GM21723 (cell line): ENCODE data around the gene DOK3.

Source experiments
- ATAC-seq: cut with Tn5 transposase; IDR thresholded peaks from one replicate; pipeline ENCODE4 v1.9.1; 2021; ENCODE audit warnings: mild to moderate bottlenecking, moderate library complexity; ENCODE audit not compliant: unreplicated experiment

The DOK3 gene

DNA sequence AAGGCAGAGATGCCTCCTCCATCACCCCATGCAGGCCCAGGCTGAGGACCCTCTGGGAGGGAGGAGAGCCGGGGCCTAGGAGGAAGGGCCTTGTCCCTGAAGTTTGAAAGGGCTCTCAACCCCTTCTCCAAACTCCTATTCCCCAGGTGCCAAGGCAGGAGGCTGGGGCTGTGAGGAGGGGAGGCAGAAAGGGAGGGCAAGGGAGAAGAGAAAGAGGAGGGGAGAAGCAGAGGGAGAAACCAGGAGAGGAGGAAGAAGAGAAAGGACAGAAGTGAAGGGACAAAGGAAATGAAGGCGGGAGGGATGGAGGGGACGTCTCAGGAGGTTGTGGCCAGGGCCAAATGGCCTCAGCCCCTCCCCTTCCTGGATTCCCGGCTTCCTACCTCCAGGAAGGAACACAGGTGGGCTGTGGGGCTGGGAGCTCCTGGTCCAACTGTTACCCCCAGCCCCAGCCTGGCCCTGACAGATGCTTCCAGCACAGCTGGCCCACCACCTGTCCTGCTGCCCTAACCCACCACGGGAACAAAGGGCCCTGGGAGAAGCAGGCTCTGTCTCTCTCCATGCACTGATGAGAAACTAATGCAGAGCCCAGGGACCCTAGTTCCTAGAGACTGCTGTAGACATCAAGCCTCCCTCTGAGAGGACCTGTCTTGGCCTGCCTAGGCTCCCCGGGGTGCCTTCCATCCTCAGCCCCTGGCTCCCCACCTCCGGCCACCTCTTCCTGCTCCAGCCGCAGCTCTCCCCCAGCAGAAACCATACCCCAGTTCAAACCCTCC lies 39.7 kb downstream of the DOK3 start:
- ATAC-seq, result no peak

DNA sequence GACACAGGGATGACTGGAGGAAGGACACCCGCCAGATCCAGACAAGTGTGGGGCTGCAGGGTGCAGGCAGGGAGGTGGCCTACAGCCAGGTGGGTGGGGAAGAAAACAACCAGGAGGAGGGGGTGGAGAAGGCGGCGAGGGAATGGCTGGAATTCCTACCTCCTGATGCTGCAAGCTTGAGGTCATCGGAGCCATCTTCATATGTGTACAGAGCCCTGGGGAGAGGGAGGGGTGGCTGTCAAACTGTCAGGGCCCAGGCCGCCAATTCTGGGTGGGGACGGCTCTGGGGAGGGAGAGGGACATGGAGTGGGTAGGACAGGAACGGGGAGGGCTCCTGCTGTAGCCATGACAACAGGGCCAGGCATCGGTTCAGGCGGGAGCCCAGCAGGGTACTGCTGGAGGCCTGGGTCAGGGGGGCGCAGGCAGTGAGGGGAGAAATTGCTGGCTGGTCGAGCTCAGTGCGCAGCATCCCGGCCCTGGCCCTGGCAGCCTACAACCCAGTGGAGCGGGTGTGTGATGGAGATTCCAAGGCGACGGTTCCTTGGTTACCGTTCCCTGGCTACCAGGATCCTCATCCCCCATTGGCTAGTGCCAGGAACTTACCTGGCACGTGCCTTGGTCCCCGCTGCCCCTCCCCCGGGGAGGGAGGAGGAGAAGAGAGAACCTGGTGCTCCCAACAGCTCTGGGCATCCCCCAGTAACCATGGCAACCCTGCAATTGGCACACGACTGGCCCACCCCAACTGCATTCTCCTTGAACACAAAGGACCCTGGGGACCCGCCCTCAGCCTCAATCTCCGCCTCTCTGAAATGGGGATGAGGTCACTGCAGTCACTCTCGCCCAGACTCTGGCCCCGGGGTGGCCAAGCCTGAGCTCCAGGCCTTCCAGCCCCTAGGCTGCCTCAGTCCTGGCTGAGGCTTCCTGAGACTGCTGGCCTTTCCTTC lies 40.7 kb downstream of the DOK3 start:
- no peak for ATAC-seq

DNA sequence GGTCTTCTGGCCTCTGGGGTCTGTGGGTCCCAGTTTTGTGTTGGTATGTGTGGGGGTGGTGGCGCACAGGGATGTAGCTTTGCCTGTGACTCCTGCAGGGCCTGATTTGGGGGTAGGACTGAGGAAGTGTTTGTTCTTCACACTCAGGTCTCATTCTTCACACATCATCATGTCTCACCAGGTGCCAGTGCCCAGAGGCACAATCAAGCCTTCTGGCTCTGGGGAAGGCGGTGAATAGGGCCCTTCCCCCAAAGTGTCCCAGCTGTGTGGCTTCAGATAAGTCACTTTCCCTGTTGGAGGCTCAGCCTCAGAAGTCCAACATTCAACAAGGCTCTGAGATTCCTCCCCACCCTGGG lies 41.3 kb downstream of the DOK3 start:
- no peak for ATAC-seq

GRCh38 chr5:177467436-177467835 lies 42.2 kb downstream of the DOK3 start:
- no peak for ATAC-seq

GRCh38 chr5:177466861-177467260 lies 42.8 kb downstream of the DOK3 start:
- no peak for ATAC-seq

DNA sequence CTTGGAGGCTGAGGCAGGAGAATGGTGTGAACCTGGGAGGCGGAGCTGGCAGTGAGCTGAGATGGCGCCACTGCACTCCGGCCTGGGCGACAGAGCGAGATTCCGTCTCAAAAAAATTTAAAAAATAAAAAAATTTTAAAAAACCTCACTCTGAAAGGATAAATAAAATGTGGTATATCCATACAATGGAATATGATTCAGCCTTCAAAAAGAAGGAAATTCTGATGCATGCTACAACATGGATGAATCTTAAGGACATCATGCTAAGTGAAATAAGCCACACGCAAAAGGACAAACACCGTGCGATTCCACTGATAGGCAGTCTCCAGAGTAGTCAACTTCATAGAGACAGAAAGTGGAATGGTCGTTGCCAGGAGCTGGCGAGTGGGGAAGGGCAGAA lies 44.6 kb downstream of the DOK3 start:
- ATAC-seq, result no peak

- no peak for ATAC-seq
Measured at GRCh38 chr5:177462021-177462670, 47.5 kb downstream of the DOK3 start.

DNA sequence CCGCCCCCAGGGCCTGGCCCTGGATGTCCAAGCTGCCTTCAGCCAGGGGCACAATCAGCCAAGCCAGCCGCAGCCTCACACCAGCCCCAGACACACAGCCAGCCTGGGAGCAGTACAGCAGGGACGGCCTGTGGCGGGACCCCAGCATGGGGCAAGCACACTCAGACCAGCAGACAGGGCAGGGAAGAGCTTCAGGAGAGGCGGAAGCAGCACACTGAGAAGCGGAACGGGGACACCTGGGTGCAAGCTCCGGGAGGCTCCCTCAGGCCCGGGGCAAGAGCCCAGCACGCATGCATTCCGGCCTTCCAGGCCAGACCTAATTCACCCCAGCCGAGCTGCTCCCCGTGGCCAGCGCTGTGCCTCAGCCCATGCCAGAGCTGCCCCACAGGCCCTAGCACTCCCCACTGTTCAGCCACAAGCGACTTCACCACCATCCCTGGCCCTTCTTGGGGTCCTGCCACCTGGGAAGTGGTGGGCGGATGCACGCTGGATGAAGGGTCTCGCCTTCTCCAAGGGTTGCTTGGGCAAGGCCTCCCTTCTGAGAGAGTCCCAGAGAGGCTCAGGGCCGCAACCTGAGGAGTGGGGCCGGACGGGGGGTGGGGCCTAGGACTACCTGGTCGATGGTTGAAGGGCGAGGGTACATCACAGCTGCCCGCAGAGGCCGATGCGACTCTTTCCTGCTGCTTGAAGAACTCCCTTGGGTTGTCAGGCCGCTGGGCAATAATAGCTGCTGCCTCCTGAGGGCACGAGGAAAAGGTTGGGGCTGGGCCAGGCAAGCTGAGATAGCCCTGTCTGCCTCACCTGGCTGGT lies 49.6 kb downstream of the DOK3 start:
- no peak for ATAC-seq

GRCh38 chr5:177459357-177459756 lies 50.3 kb downstream of the DOK3 start:
- ATAC-seq, result no peak

- ATAC-seq, result no peak
Measured at GRCh38 chr5:177458912-177459350, 50.7 kb downstream of the DOK3 start.

DNA sequence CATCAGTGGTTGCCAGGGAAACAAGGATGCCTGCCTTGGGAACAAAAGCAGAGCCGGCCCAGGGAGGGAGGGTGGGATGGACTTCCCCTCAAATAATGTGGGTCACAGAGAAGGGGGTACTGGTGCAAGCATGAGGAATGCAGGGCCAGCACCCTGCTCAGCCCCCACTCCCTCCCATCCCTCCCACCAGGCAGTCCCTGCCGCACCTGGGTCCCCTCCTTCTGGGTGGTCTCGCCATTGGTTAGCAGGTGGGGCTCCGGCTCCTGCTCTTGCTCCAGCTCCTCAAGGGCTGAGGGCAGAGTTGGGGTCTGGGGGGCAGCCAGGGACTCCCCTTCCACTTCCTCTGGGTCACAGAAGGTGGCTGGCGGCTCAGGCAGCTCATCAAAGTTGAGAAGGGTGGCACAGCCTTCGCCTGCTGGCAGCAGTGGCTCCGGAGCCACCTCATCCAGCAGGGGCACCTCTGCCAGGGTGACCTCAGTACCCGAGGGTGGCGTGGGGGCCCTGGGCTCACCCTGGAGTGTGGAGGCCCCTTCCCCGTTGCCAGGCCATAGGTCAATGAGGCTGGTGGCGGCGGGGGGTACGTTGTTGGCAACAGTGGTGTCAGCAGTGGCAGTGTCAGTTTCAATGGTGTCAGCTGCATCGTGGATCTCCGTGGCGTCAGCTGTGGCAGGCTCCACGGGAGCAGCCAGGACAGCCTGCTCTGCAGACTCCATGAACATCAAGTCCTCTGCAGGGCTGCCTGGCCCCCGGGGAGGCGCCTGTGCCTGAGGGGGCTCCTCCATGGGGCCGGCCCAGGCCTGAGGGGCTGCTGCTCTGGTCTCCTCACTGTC lies 51.6 kb downstream of the DOK3 start:
- no peak for ATAC-seq

DNA sequence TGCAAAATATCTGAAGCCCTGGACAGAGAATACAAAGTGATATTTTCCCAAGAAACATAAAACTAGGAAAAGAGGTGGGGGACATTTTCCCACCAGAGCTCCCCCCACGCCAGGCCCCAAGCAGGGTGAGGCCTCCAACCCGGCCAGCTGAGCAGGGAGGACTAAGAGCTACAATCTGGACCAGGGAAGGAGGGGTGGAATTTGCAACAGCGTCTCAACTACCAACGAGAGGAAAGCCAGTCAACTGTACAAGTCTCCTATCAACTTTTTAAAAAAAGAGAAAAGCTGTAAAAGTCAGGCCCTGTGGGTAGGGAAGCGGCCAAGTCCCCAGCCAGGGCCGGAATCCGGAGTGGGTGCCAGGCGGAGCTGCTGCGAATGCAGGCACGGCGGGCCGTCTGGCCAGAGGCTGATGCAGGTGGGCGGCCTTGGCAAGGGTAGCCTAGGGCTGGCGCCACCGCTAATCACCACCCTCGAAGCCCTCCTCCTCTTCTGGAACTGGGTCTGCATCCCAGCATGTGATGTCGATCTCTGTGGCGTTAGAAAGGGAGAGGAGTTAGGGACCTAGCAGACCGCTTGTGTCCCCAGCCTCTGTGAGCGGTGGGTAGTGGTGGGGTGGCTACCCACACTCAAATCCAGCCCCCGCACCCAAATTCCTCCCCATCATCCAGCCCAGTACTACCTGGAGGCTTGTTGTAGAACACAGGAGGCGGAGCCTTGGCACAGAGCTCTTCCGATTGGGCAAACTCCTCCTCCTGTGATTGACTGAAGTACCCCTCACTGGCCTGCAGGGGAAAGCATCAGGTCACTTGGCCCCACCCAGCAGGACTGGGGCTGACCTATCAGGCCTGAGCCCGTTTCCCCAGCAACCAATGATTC lies 52.4 kb downstream of the DOK3 start:
- peak; percentile 36 for ATAC-seq

DNA sequence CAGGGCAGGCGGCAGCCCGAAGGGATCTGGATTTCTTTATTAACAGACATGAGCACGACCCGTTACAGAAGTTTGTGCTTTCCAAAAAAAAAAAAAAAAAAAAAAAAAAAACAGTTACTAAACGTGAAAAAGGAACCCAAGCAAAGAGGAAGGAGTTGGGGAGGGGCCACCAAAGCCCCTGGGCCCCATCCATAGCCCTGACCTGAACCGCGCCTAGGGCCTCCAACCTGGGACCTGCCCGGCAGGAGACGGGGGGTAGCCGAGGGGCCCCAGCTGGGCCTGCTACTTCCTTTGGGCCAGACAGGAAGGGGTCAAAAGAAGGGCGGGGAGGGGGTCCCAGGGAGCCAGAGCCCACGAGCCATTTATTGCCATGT lies 53.0 kb downstream of the DOK3 start:
- no peak for ATAC-seq

- ATAC-seq, result peak; percentile 11
Measured at GRCh38 chr5:177455661-177456590, 53.7 kb downstream of the DOK3 start.

DNA sequence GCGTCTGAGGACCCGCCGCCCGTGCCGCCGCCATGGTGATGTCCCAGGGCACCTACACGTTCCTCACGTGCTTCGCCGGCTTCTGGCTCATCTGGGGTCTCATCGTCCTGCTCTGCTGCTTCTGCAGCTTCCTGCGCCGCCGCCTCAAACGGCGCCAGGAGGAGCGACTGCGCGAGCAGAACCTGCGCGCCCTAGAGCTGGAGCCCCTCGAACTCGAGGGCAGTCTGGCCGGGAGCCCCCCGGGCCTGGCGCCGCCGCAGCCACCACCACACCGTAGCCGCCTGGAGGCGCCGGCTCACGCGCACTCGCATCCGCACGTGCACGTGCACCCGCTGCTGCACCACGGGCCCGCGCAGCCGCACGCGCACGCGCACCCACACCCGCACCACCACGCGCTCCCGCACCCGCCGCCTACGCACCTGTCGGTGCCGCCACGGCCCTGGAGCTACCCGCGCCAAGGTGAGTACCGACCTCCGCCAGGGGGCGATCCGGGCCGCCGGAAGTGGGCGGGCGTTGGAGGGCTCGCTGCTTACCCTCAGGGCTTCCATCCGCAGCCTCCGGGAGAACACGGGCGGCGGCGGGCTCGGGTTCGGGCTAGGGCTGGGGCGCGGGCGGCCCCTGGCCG lies 54.5 kb downstream of the DOK3 start:
- ATAC-seq, result peak; percentile 55

DNA sequence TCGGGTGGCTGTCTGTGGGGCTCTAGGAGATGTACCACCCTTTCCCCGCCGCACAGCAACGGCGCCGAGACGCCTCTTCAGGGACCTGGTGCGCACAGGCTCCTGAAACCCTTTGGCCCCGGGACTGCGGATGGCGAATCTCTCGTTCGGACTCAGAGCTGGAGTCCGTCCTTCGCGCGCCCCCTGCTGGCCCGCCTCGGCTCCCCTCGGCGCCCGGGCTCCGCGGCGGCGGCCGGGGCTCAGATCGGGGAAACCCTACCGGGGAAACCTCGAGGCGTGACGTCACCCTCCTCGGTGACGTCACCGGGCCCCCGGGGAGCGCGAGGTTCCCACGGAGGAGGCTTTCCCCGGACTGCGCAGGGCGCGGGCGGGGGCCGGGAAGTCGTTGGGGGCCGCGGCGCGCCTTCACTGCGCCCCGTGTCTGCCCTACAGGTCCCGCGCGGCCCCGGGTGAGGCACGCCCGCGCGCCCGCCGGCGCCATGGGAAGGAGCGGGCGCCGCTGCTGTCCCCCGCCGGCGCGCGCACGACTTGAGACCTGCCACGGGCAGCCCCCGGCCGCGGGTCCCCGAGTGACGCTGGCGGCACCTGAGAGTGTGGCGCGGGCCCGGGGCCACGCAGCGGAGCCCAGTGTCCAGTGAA lies 55.1 kb downstream of the DOK3 start:
- ATAC-seq, result peak; percentile 48

DNA sequence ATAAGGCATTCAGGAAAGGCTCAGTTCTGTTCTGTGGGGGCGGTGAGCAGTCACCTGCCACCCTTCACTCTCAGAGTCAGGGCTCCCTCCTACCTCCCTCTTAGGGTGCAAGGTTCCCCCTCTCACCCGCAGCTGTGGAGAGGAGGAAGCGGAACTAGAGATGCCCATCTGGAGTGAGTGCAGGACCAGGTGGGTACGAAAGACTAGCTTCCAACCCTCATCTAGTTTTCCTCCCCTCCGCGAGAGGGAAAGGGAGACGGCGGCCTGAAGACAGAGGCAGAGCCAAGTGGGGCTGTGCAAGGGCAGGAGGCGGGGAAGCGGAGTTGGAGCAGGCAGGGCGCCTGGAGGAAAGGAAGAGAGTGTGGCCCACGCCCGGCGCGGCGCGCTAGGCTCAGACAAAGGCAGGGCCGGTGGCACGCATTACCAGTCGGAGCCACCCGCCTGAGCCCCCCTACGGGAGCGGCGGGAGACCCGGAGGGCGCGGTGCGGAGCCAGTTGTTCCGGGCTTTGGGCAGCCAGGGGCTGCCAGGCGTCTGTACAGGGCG lies 55.7 kb downstream of the DOK3 start:
- ATAC-seq, result peak; percentile 4
